AG04450 (cell line): ENCODE results near the gene FILIP1. TPM values are rescaled to one million over a fixed set of nuclear protein-coding genes. Genes with fewer than 3 reads are reported as not detected.

Experiments used
- CTCF ChIA-PET: fragments of 300-600, 350-600 bp; formaldehyde crosslinking; extraction: SDS; loops from one replicate; lab custom pipeline; 2022; ENCODE audit warnings: antibody characterized with exemption, inconsistent platforms; lab: Charles Lee
- POLR2A ChIA-PET: fragments of 350-600 bp; formaldehyde crosslinking; extraction: SDS; loops from one replicate; lab custom pipeline; 2021; ENCODE audit warnings: antibody characterized with exemption, inconsistent platforms; lab: Yijun Ruan, JAX
- DNase-seq: peaks from one replicate; pipeline ENCODE4 v3.0.0-alpha.2; 2011; ENCODE audit warnings: low read depth, low spot score
- H3K27ac ChIP-seq: one replicate; pipeline ENCODE4 v1.5.1; 2012; ENCODE audit warnings: low read depth, low read length, control low read depth
- H3K27me3 ChIP-seq: one replicate; pipeline ENCODE4 v1.6.0; 2012; ENCODE audit warnings: low read length; ENCODE audit not compliant: control insufficient read depth, insufficient read depth
- H3K4me3 ChIP-seq: 2 replicates; pipeline ENCODE4 v1.5.1; 2011; ENCODE audit warnings: mild to moderate bottlenecking, low read depth, low read length, control low read depth
- H3K9me3 ChIP-seq: 2 replicates; pipeline ENCODE4 v1.5.1; 2012; ENCODE audit warnings: low read length; ENCODE audit not compliant: control insufficient read depth, insufficient read depth
- CTCF ChIP-seq: IDR thresholded peaks from 2 replicates; pipeline ENCODE4 v1.5.1; 2011; ENCODE audit warnings: low read depth, low read length, control low read depth, inconsistent platforms
- polyA plus RNA-seq: library from polyadenylated mRNA; depleted of rRNA; stranded (reverse); fragments of >200 nt; gene quantifications from 2 replicates; pipeline ENCODE4 v1.2.3, GENCODE V29; 2011

The FILIP1 gene
- polyA plus RNA-seq, 1 experiment = 0.12 TPM

- Histone ChIP-seq H3K27me3 (no peaks in the 10 kb centered on the region), H3K9me3 (no peaks in the 10 kb centered on the region), H3K4me3 (no peak overlapping the region), H3K27ac (no peak overlapping the region)
- ChIA-PET POLR2A (interaction anchor here (0.7 to 1.3 kb wide), 3 partner anchors 9 to 275 kb away, joined by 3 to 4 read pairs (median 3); partner anchors contain the start of gene SENP6), CTCF (interaction anchor here (0.7 to 1.0 kb wide), 2 partner anchors 60 to 200 kb away, joined by 3 to 4 read pairs; no protein-coding TSS in a partner anchor)
- no peak for TF ChIP-seq CTCF
- DNase-seq = peak; percentile 39
Measured at GRCh38 chr6:75326557-75327258, 166.9 kb downstream of the FILIP1 start.

- H3K4me3 ChIP-seq = no peak overlapping the region
- no peak overlapping the region for H3K27ac ChIP-seq
- CTCF ChIA-PET = interaction anchor here (1.0 to 1.5 kb wide), 2 partner anchors 22 to 208 kb away, joined by 3 to 4 read pairs; no protein-coding TSS in a partner anchor
- H3K9me3 ChIP-seq = no peaks in the 10 kb centered on the region
- POLR2A ChIA-PET = no interaction called here
- TF ChIP-seq CTCF = no peak
- no peak for DNase-seq
- no peaks in the 10 kb centered on the region for H3K27me3 ChIP-seq
Measured at GRCh38 chr6:75318900-75319299, 174.7 kb downstream of the FILIP1 start.

- Histone ChIP-seq H3K27me3 (no peaks in the 10 kb centered on the region), H3K9me3 (no peaks in the 10 kb centered on the region), H3K27ac (no peak overlapping the region), H3K4me3 (no peak overlapping the region)
- DNase-seq = no peak
- TF ChIP-seq CTCF = no peak
- ChIA-PET CTCF (interaction anchor here (0.9 to 1.5 kb wide), 4 partner anchors 20 to 209 kb away, joined by 3 to 8 read pairs (median 4); no protein-coding TSS in a partner anchor), POLR2A (interaction anchor here (0.9 to 1.1 kb wide), 3 partner anchors 8 to 42 kb away, joined by 3 to 12 read pairs (median 6); no protein-coding TSS in a partner anchor)
Measured at GRCh38 chr6:75317503-75318206, 175.9 kb downstream of the FILIP1 start.

- ChIA-PET CTCF (no interaction called here), POLR2A (no interaction called here)
- no peak for TF ChIP-seq CTCF
Measured at GRCh38 chr6:75315978-75316377, 177.6 kb downstream of the FILIP1 start.

More at GRCh38 chr6:75315978-75316377, 177.6 kb downstream of the FILIP1 start:
- Histone ChIP-seq H3K27me3 (no peaks in the 10 kb centered on the region), H3K9me3 (no peaks in the 10 kb centered on the region), H3K4me3 (no peak overlapping the region), H3K27ac (no peak overlapping the region)
- no peak for DNase-seq
